ENCODE measurements around the gene STK38L.

The STK38L gene

GRCh38 chr12:27237790-27238771 is 6.0 kb upstream of the STK38L start:
- ChIA-PET POLR2A (ENCODE audit: low non-redundant PET) (no interaction called here), CTCF (interaction anchor here (0.9 kb wide), 1 partner anchor 11 kb away, joined by 3 read pairs; no protein-coding TSS in a partner anchor)
- no peak overlapping the region for H3K27ac ChIP-seq
- no peak for DNase-seq (ENCODE audit: low spot score)
- TF ChIP-seq, protein P1, sequence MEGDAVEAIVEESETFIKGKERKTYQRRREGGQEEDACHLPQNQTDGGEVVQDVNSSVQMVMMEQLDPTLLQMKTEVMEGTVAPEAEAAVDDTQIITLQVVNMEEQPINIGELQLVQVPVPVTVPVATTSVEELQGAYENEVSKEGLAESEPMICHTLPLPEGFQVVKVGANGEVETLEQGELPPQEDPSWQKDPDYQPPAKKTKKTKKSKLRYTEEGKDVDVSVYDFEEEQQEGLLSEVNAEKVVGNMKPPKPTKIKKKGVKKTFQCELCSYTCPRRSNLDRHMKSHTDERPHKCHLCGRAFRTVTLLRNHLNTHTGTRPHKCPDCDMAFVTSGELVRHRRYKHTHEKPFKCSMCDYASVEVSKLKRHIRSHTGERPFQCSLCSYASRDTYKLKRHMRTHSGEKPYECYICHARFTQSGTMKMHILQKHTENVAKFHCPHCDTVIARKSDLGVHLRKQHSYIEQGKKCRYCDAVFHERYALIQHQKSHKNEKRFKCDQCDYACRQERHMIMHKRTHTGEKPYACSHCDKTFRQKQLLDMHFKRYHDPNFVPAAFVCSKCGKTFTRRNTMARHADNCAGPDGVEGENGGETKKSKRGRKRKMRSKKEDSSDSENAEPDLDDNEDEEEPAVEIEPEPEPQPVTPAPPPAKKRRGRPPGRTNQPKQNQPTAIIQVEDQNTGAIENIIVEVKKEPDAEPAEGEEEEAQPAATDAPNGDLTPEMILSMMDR (conservative IDR thresholded peaks at IDR 0.05; ENCODE audit: low read depth): no peak

GRCh38 chr12:27243006-27243405 is 1.1 kb upstream of the STK38L start:
- DNase-seq (ENCODE audit: low spot score): no peak
- H3K27ac ChIP-seq: no peak overlapping the region
- TF ChIP-seq, protein P1 (conservative IDR thresholded peaks at IDR 0.05; ENCODE audit: low read depth): no peak
- ChIA-PET CTCF (interaction anchor here (0.6 to 1.2 kb wide), 2 partner anchors 9 to 44 kb away, joined by 3 to 4 read pairs; no protein-coding TSS in a partner anchor), POLR2A (ENCODE audit: low non-redundant PET) (no interaction called here)

- H3K27ac ChIP-seq: peak overlapping the region; percentile 81
- CTCF ChIA-PET: interaction anchor here (0.6 kb wide), 2 partner anchors 14 to 267 kb away, joined by 4 to 5 read pairs; no protein-coding TSS in a partner anchor
- POLR2A ChIA-PET (ENCODE audit: low non-redundant PET): interaction anchor here (0.7 to 0.9 kb wide), 2 partner anchors 9 to 65 kb away, joined by 3 read pairs; no protein-coding TSS in a partner anchor
- DNase-seq (ENCODE audit: low spot score): peak; percentile 15
- TF ChIP-seq, protein P1 (conservative IDR thresholded peaks at IDR 0.05; ENCODE audit: low read depth): no peak
Observed at GRCh38 chr12:27244689-27245488, 803 bp downstream of the STK38L start.

DNA sequence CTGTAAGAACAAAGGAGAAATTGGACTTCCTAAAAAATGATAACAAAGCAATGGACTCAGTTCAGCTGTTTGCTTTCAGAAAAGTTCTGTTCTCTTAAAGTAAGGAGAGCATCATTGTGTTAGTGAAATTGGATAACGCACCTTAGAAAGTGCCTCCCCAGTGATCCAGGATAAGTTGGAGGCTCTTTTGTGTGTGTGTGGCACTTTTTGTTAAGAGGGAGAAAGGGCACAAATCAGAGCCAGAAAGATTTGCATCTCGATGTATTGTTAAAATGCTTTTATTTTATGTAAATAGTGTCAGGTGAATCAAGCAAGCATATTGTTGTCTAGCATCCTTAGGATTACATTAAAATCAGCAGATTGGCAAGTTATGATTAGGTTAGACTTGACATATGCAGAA is 2.1 kb downstream of the STK38L start:
- POLR2A ChIA-PET (ENCODE audit: low non-redundant PET): no interaction called here
- DNase-seq (ENCODE audit: low spot score): no peak
- CTCF ChIA-PET: no interaction called here
- no peak overlapping the region for H3K27ac ChIP-seq
- TF ChIP-seq, protein P1 (conservative IDR thresholded peaks at IDR 0.05; ENCODE audit: low read depth): no peak

- ChIA-PET POLR2A (ENCODE audit: low non-redundant PET) (no interaction called here), CTCF (no interaction called here)
- no peak overlapping the region for H3K27ac ChIP-seq
- TF ChIP-seq, protein P1 (conservative IDR thresholded peaks at IDR 0.05; ENCODE audit: low read depth): no peak
- DNase-seq (ENCODE audit: low spot score): no peak
Observed at GRCh38 chr12:27246774-27247173, 2.7 kb downstream of the STK38L start.

GRCh38 chr12:27252934-27253333 is 8.8 kb downstream of the STK38L start:
- CTCF ChIA-PET: interaction anchor here (1.0 kb wide), 1 partner anchor 10 kb away, joined by 4 read pairs; no protein-coding TSS in a partner anchor
- TF ChIP-seq, protein P1 (conservative IDR thresholded peaks at IDR 0.05; ENCODE audit: low read depth): no peak
- POLR2A ChIA-PET (ENCODE audit: low non-redundant PET): no interaction called here
- DNase-seq (ENCODE audit: low spot score): no peak
- no peak overlapping the region for H3K27ac ChIP-seq
